ENCODE measurements around the gene GRIN2A. TPM values are rescaled to one million over a fixed set of nuclear protein-coding genes. Genes with fewer than 3 reads are reported as not detected.

The GRIN2A gene
- polyA plus RNA-seq, 1 experiment: not detected

- no peak for DNase-seq (ENCODE audit: low read depth)
- H3K4me3 ChIP-seq (ENCODE audit: low read depth, low read length): no peak overlapping the region
- H3K36me3 ChIP-seq (ENCODE audit: control insufficient read depth, insufficient read depth, low read length): no peaks in the 10 kb centered on the region
- CTCF ChIA-PET: no interaction called here
- POLR2A ChIA-PET: no interaction called here
- H3K27me3 ChIP-seq (ENCODE audit: control insufficient read depth, insufficient read depth, low read length): no peaks in the 10 kb centered on the region
- TF ChIP-seq CTCF (IDR thresholded peaks at IDR 0.05; ENCODE audit: insufficient read depth, low read depth, low read length): no peak
Observed at GRCh38 chr16:10213748-10214147, 31.5 kb upstream of the GRIN2A start.

DNA sequence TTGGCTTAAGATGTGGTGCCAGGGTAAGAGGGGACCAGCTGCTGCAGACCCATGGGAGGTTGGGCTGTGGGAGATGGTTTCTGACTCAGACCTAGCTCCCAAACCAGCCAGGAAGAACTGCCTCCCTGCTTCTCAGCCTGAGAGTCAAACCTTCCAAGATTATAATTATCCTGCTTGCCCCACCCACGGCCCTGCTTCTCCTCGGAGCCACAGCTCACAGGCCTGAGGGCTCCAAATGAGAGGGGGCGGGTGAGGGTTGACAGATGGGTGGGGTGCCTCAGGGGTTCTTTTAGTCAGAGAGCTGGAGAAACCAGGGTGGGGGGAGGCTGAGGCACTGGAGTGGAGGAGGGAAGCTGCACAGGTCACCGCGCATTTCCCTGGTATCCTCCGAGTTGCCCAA, 28.7 kb upstream of the GRIN2A start:
- no peak for TF ChIP-seq CTCF (IDR thresholded peaks at IDR 0.05; ENCODE audit: insufficient read depth, low read depth, low read length)
- CTCF ChIA-PET: no interaction called here

GRCh38 chr16:10206865-10207264, 24.6 kb upstream of the GRIN2A start:
- ChIA-PET CTCF (no interaction called here), POLR2A (no interaction called here)
- DNase-seq (ENCODE audit: low read depth): no peak
- Histone ChIP-seq H3K4me3 (ENCODE audit: low read depth, low read length) (no peak overlapping the region), H3K27me3 (ENCODE audit: control insufficient read depth, insufficient read depth, low read length) (no peaks in the 10 kb centered on the region), H3K36me3 (ENCODE audit: control insufficient read depth, insufficient read depth, low read length) (no peaks in the 10 kb centered on the region)
- TF ChIP-seq CTCF (IDR thresholded peaks at IDR 0.05; ENCODE audit: insufficient read depth, low read depth, low read length): no peak

More for the DNA sequence above, 28.7 kb upstream of the GRIN2A start:
- POLR2A ChIA-PET: no interaction called here
- H3K27me3 ChIP-seq (ENCODE audit: control insufficient read depth, insufficient read depth, low read length): no peaks in the 10 kb centered on the region
- H3K36me3 ChIP-seq (ENCODE audit: control insufficient read depth, insufficient read depth, low read length): no peaks in the 10 kb centered on the region
- no peak for DNase-seq (ENCODE audit: low read depth)
- H3K4me3 ChIP-seq (ENCODE audit: low read depth, low read length): no peak overlapping the region

DNA sequence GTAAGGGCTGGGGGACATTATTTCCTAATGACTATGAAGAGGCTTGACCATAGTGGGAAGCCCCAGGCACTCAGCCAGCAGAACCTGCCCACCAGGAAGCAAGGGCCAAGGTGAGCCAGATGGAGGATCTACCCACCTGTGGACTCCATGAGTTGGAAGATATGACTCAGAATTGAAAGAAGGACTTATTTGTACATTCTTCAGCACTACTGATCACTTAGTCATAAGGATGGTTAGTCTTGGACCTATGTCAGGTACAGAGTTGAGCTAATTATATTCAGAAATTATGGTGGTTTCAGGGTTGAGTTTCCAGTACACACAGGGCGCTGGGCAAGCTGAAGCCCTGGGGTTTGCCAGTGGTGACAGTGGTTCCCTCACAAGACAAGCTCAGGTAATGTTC, 24.0 kb upstream of the GRIN2A start:
- no peaks in the 10 kb centered on the region for H3K36me3 ChIP-seq (ENCODE audit: control insufficient read depth, insufficient read depth, low read length)
- no peak overlapping the region for H3K4me3 ChIP-seq (ENCODE audit: low read depth, low read length)
- no peak for TF ChIP-seq CTCF (IDR thresholded peaks at IDR 0.05; ENCODE audit: insufficient read depth, low read depth, low read length)
- H3K27me3 ChIP-seq (ENCODE audit: control insufficient read depth, insufficient read depth, low read length): no peaks in the 10 kb centered on the region
- CTCF ChIA-PET: no interaction called here
- no peak for DNase-seq (ENCODE audit: low read depth)
- POLR2A ChIA-PET: no interaction called here

DNA sequence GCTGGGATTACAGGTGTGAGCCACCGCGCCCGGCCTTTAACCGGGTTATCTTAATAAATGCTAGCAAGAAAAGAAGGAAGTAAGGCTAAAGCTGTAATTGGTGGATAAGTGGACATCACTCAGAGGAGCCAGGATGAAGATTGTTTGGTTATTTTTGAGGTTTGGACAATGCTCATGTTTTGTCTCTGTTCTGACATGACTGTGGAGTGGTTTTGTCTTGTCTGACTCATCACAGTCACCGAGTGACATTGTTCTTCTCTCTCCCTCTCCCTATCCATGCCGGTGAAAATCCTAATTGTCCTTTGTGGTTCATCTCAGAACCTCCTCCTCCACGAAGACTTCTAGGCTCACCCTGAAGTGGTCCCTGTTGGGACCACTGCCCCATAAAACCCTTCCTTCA, 23.5 kb upstream of the GRIN2A start:
- ChIA-PET POLR2A (no interaction called here), CTCF (no interaction called here)
- Histone ChIP-seq H3K36me3 (ENCODE audit: control insufficient read depth, insufficient read depth, low read length) (no peaks in the 10 kb centered on the region), H3K4me3 (ENCODE audit: low read depth, low read length) (no peak overlapping the region), H3K27me3 (ENCODE audit: control insufficient read depth, insufficient read depth, low read length) (no peaks in the 10 kb centered on the region)
- no peak for DNase-seq (ENCODE audit: low read depth)
- TF ChIP-seq CTCF (IDR thresholded peaks at IDR 0.05; ENCODE audit: insufficient read depth, low read depth, low read length): no peak
